Measurements from ENCODE around the gene XYLT1.
A peak's percentile ranks its signal among the peaks of the same experiment; 100 is the strongest.

XYLT1 gene

GRCh38 chr16:17348042-17348783 is 122.5 kb downstream of the XYLT1 start:
- Histone ChIP-seq H3K27ac (no peak overlapping the region), H3K27me3 (ENCODE audit: insufficient read depth, low read depth, severe bottlenecking) (no peaks in the 10 kb centered on the region), H3K9me3 (ENCODE audit: severe bottlenecking) (no peaks in the 10 kb centered on the region), H3K36me3 (no peaks in the 10 kb centered on the region), H3K4me3 (ENCODE audit: low read depth, low read length) (no peak overlapping the region)
- DNase-seq: no peak
- no peak for TF ChIP-seq CTCF (IDR thresholded peaks at IDR 0.05; ENCODE audit: low read depth, low read length)

- no peak for TF ChIP-seq CTCF (IDR thresholded peaks at IDR 0.05; ENCODE audit: low read depth, low read length)
- H3K9me3 ChIP-seq (ENCODE audit: severe bottlenecking): no peaks in the 10 kb centered on the region
- no peak overlapping the region for H3K27ac ChIP-seq
- no peaks in the 10 kb centered on the region for H3K27me3 ChIP-seq (ENCODE audit: insufficient read depth, low read depth, severe bottlenecking)
- H3K36me3 ChIP-seq: no peaks in the 10 kb centered on the region
- no peak for DNase-seq
- H3K4me3 ChIP-seq (ENCODE audit: low read depth, low read length): no peak overlapping the region
These were observed 123.1 kb downstream of the XYLT1 start for GRCh38 chr16:17347624-17348023.

DNA sequence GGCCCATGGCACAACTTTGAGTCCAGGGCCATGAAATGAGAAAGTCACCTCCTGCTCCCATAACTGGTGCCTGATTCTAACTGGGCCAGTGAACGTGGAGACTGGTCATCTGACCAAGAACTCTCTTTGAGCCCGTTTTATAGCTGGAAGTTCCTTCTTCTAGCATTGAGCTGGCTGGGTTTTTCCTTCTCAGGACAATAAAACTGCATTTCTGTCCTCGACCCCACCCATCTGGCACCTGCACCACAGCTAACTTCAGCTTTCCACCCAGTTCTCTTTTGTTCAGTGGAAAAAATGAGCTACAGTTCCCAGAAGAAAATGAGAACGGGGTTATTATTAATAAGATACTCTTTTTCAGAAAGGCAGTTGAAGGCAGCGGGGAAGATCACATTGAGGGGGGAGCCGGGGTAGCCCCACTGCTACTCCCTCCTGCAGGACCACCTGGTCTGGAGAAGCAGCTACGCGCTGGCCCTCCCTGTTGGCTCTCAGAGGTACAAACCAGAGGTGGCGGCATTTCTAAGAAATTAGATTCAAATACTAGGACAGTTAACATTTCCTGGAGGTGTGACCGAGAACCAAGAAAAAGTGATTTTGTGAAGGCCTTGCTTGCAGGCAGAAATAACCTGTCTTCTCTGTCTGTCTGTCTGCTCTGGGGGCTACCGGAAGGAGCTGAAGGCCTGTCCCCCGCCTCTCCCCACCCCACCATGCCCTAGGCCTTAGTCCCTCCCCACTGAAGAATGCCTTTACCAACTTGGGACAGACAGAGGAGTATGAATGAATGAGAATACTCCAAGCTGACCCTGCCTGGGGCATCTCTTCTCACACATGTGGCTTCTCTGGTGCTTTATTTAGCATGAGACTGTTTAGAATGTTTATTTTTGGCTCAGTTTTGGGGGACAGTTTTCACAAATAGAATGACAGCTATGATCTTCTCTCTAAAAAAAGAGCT is 123.9 kb downstream of the XYLT1 start:
- Histone ChIP-seq H3K36me3 (no peaks in the 10 kb centered on the region), H3K9me3 (ENCODE audit: severe bottlenecking) (no peaks in the 10 kb centered on the region), H3K27ac (no peak overlapping the region), H3K4me3 (ENCODE audit: low read depth, low read length) (no peak overlapping the region), H3K27me3 (ENCODE audit: insufficient read depth, low read depth, severe bottlenecking) (no peaks in the 10 kb centered on the region)
- TF ChIP-seq CTCF (IDR thresholded peaks at IDR 0.05; ENCODE audit: low read depth, low read length): no peak
- no peak for DNase-seq

GRCh38 chr16:17345043-17345442 is 125.7 kb downstream of the XYLT1 start:
- no peaks in the 10 kb centered on the region for H3K36me3 ChIP-seq
- no peaks in the 10 kb centered on the region for H3K27me3 ChIP-seq (ENCODE audit: insufficient read depth, low read depth, severe bottlenecking)
- no peak overlapping the region for H3K4me3 ChIP-seq (ENCODE audit: low read depth, low read length)
- no peak for DNase-seq
- no peaks in the 10 kb centered on the region for H3K9me3 ChIP-seq (ENCODE audit: severe bottlenecking)
- H3K27ac ChIP-seq: peak overlapping the region; percentile 16
- no peak for TF ChIP-seq CTCF (IDR thresholded peaks at IDR 0.05; ENCODE audit: low read depth, low read length)

GRCh38 chr16:17343728-17344127 is 127.0 kb downstream of the XYLT1 start:
- Histone ChIP-seq H3K36me3 (no peaks in the 10 kb centered on the region), H3K27ac (no peak overlapping the region), H3K9me3 (ENCODE audit: severe bottlenecking) (no peaks in the 10 kb centered on the region), H3K27me3 (ENCODE audit: insufficient read depth, low read depth, severe bottlenecking) (no peaks in the 10 kb centered on the region), H3K4me3 (ENCODE audit: low read depth, low read length) (no peak overlapping the region)
- DNase-seq: no peak
- no peak for TF ChIP-seq CTCF (IDR thresholded peaks at IDR 0.05; ENCODE audit: low read depth, low read length)

Measured in WERI-Rb-1 (cell line).